ENCODE results near the gene COL6A3. TPM values are rescaled to one million over a fixed set of nuclear protein-coding genes. Genes with fewer than 3 reads are reported as not detected.

The COL6A3 gene
- total and polyA plus RNA-seq, 3 experiments from 2014 or later: 0.56 to 9.5 (median 7.0) TPM

- peaks cover 0 to 4% of the 10 kb centered on the region in 2 donors for H3K27me3 Mint-ChIP-seq
- H3K4me3 Mint-ChIP-seq: no peak overlapping the region
- POLR2A ChIA-PET: no interaction called here
- Histone ChIP-seq H3K4me3 (ENCODE audit: low read length) (no peak overlapping the region), H3K27ac (ENCODE audit: low read depth, low read length) (no peak overlapping the region), H3K4me1 (ENCODE audit: insufficient read depth, low read length) (peaks cover 4% of the 10 kb centered on the region), H3K36me3 (ENCODE audit: insufficient read depth, low read length) (no peaks in the 10 kb centered on the region), H3K9me3 (ENCODE audit: low read length) (no peaks in the 10 kb centered on the region), H3K27me3 (ENCODE audit: insufficient read depth, low read length, poor library complexity, severe bottlenecking) (no peaks in the 10 kb centered on the region)
- no peaks in the 10 kb centered on the region for H3K4me1 Mint-ChIP-seq
- CTCF ChIA-PET: no interaction called here
- no peaks in the 10 kb centered on the region for H3K36me3 Mint-ChIP-seq
- H3K27ac Mint-ChIP-seq: peak overlapping the region in 1 of 8 donors; percentile 29
- DNase-seq: no peak
- H3K9me3 Mint-ChIP-seq: no peaks in the 10 kb centered on the region
Measured at GRCh38 chr2:237453671-237454070, 39.7 kb upstream of the COL6A3 start.

- Histone ChIP-seq H3K4me3 (ENCODE audit: low read length) (no peak overlapping the region), H3K36me3 (ENCODE audit: insufficient read depth, low read length) (no peaks in the 10 kb centered on the region), H3K9me3 (ENCODE audit: low read length) (no peaks in the 10 kb centered on the region), H3K4me1 (ENCODE audit: insufficient read depth, low read length) (no peaks in the 10 kb centered on the region), H3K27me3 (ENCODE audit: insufficient read depth, low read length, poor library complexity, severe bottlenecking) (no peaks in the 10 kb centered on the region), H3K27ac (ENCODE audit: low read depth, low read length) (no peak overlapping the region)
- no peaks in the 10 kb centered on the region for H3K36me3 Mint-ChIP-seq
- ChIA-PET CTCF (interaction anchor here (4.7 kb wide), 1 partner anchor 32 kb away, joined by 22 read pairs; no protein-coding TSS in a partner anchor), POLR2A (no interaction called here)
- no peaks in the 10 kb centered on the region for H3K9me3 Mint-ChIP-seq
- no peak overlapping the region for H3K4me3 Mint-ChIP-seq
- H3K4me1 Mint-ChIP-seq: no peaks in the 10 kb centered on the region
- DNase-seq: no peak
- peaks cover 0 to 3% of the 10 kb centered on the region in 2 donors for H3K27me3 Mint-ChIP-seq
- no peak overlapping the region for H3K27ac Mint-ChIP-seq
Measured at GRCh38 chr2:237452861-237453260, 38.9 kb upstream of the COL6A3 start.

- H3K27me3 Mint-ChIP-seq: peaks cover 0 to 3% of the 10 kb centered on the region in 2 donors
- Histone ChIP-seq H3K27me3 (ENCODE audit: insufficient read depth, low read length, poor library complexity, severe bottlenecking) (no peaks in the 10 kb centered on the region), H3K27ac (ENCODE audit: low read depth, low read length) (no peak overlapping the region), H3K4me3 (ENCODE audit: low read length) (no peak overlapping the region), H3K36me3 (ENCODE audit: insufficient read depth, low read length) (no peaks in the 10 kb centered on the region), H3K4me1 (ENCODE audit: insufficient read depth, low read length) (no peaks in the 10 kb centered on the region), H3K9me3 (ENCODE audit: low read length) (no peaks in the 10 kb centered on the region)
- no peaks in the 10 kb centered on the region for H3K36me3 Mint-ChIP-seq
- H3K4me3 Mint-ChIP-seq: no peak overlapping the region
- no peaks in the 10 kb centered on the region for H3K9me3 Mint-ChIP-seq
- no peaks in the 10 kb centered on the region for H3K4me1 Mint-ChIP-seq
- H3K27ac Mint-ChIP-seq: peak overlapping the region in 1 of 8 donors; percentile 80
- POLR2A ChIA-PET: no interaction called here
- DNase-seq: no peak
- CTCF ChIA-PET: interaction anchor here (1.0 to 4.7 kb wide), 3 partner anchors 18 to 33 kb away, joined by 3 to 22 read pairs (median 3); no protein-coding TSS in a partner anchor
Measured at GRCh38 chr2:237451643-237452469, 37.9 kb upstream of the COL6A3 start.

- Mint-ChIP-seq H3K27ac (peak overlapping the region in 1 of 8 donors; percentile 20), H3K4me3 (no peak overlapping the region), H3K36me3 (no peaks in the 10 kb centered on the region), H3K4me1 (no peaks in the 10 kb centered on the region), H3K9me3 (no peaks in the 10 kb centered on the region), H3K27me3 (peaks cover 0 to 2% of the 10 kb centered on the region in 2 donors)
- Histone ChIP-seq H3K27me3 (ENCODE audit: insufficient read depth, low read length, poor library complexity, severe bottlenecking) (no peaks in the 10 kb centered on the region), H3K4me1 (ENCODE audit: insufficient read depth, low read length) (no peaks in the 10 kb centered on the region), H3K9me3 (ENCODE audit: low read length) (no peaks in the 10 kb centered on the region), H3K27ac (ENCODE audit: low read depth, low read length) (no peak overlapping the region), H3K4me3 (ENCODE audit: low read length) (no peak overlapping the region), H3K36me3 (ENCODE audit: insufficient read depth, low read length) (no peaks in the 10 kb centered on the region)
- POLR2A ChIA-PET: no interaction called here
- DNase-seq: no peak
- CTCF ChIA-PET: interaction anchor here (1.0 to 4.7 kb wide), 3 partner anchors 16 to 29 kb away, joined by 3 to 22 read pairs (median 4); no protein-coding TSS in a partner anchor
Measured at GRCh38 chr2:237450583-237450982, 36.6 kb upstream of the COL6A3 start.

GRCh38 chr2:237450108-237450507 is 36.1 kb upstream of the COL6A3 start:
- ChIA-PET CTCF (interaction anchor here (1.1 to 4.7 kb wide), 3 partner anchors 16 to 29 kb away, joined by 3 to 22 read pairs (median 6); no protein-coding TSS in a partner anchor), POLR2A (no interaction called here)
- Mint-ChIP-seq H3K27ac (no peak overlapping the region), H3K9me3 (no peaks in the 10 kb centered on the region), H3K4me3 (no peak overlapping the region), H3K27me3 (peaks cover 0 to 1% of the 10 kb centered on the region in 2 donors), H3K36me3 (no peaks in the 10 kb centered on the region), H3K4me1 (no peaks in the 10 kb centered on the region)
- Histone ChIP-seq H3K9me3 (ENCODE audit: low read length) (no peaks in the 10 kb centered on the region), H3K4me1 (ENCODE audit: insufficient read depth, low read length) (no peaks in the 10 kb centered on the region), H3K36me3 (ENCODE audit: insufficient read depth, low read length) (no peaks in the 10 kb centered on the region), H3K27me3 (ENCODE audit: insufficient read depth, low read length, poor library complexity, severe bottlenecking) (no peaks in the 10 kb centered on the region), H3K27ac (ENCODE audit: low read depth, low read length) (no peak overlapping the region), H3K4me3 (ENCODE audit: low read length) (no peak overlapping the region)
- no peak for DNase-seq

- Histone ChIP-seq H3K4me3 (ENCODE audit: low read length) (no peak overlapping the region), H3K4me1 (ENCODE audit: insufficient read depth, low read length) (no peaks in the 10 kb centered on the region), H3K27me3 (ENCODE audit: insufficient read depth, low read length, poor library complexity, severe bottlenecking) (no peaks in the 10 kb centered on the region), H3K9me3 (ENCODE audit: low read length) (no peaks in the 10 kb centered on the region), H3K27ac (ENCODE audit: low read depth, low read length) (no peak overlapping the region), H3K36me3 (ENCODE audit: insufficient read depth, low read length) (no peaks in the 10 kb centered on the region)
- CTCF ChIA-PET: interaction anchor here (1.1 to 4.7 kb wide), 3 partner anchors 15 to 28 kb away, joined by 3 to 22 read pairs (median 6); no protein-coding TSS in a partner anchor
- H3K4me1 Mint-ChIP-seq: no peaks in the 10 kb centered on the region
- no peak overlapping the region for H3K27ac Mint-ChIP-seq
- no peaks in the 10 kb centered on the region for H3K9me3 Mint-ChIP-seq
- H3K36me3 Mint-ChIP-seq: no peaks in the 10 kb centered on the region
- DNase-seq: no peak
- no peak overlapping the region for H3K4me3 Mint-ChIP-seq
- peaks cover 0 to 2% of the 10 kb centered on the region in 2 donors for H3K27me3 Mint-ChIP-seq
- POLR2A ChIA-PET: no interaction called here
Measured at GRCh38 chr2:237449193-237449881, 35.4 kb upstream of the COL6A3 start.

GRCh38 chr2:237448626-237449025 is 34.7 kb upstream of the COL6A3 start:
- no peaks in the 10 kb centered on the region for H3K36me3 Mint-ChIP-seq
- no peak for DNase-seq
- no peak overlapping the region for H3K4me3 Mint-ChIP-seq
- no peaks in the 10 kb centered on the region for H3K9me3 Mint-ChIP-seq
- Histone ChIP-seq H3K4me1 (ENCODE audit: insufficient read depth, low read length) (no peaks in the 10 kb centered on the region), H3K27ac (ENCODE audit: low read depth, low read length) (no peak overlapping the region), H3K36me3 (ENCODE audit: insufficient read depth, low read length) (no peaks in the 10 kb centered on the region), H3K27me3 (ENCODE audit: insufficient read depth, low read length, poor library complexity, severe bottlenecking) (no peaks in the 10 kb centered on the region), H3K9me3 (ENCODE audit: low read length) (no peaks in the 10 kb centered on the region), H3K4me3 (ENCODE audit: low read length) (no peak overlapping the region)
- peak overlapping the region in 2 of 8 donors; percentile 56 to 60 for H3K27ac Mint-ChIP-seq
- peaks cover 0 to 3% of the 10 kb centered on the region in 2 donors for H3K27me3 Mint-ChIP-seq
- ChIA-PET POLR2A (no interaction called here), CTCF (interaction anchor here (1.5 to 4.7 kb wide), 3 partner anchors 14 to 27 kb away, joined by 5 to 22 read pairs (median 6); no protein-coding TSS in a partner anchor)
- no peaks in the 10 kb centered on the region for H3K4me1 Mint-ChIP-seq

GRCh38 chr2:237448171-237448570 is 34.2 kb upstream of the COL6A3 start:
- H3K36me3 ChIP-seq (ENCODE audit: insufficient read depth, low read length): no peaks in the 10 kb centered on the region
- H3K9me3 Mint-ChIP-seq: no peaks in the 10 kb centered on the region
- no peaks in the 10 kb centered on the region for H3K4me1 Mint-ChIP-seq
- CTCF ChIA-PET: interaction anchor here (1.5 kb wide), 1 partner anchor 14 kb away, joined by 5 read pairs; no protein-coding TSS in a partner anchor
- POLR2A ChIA-PET: no interaction called here
- H3K27me3 ChIP-seq (ENCODE audit: insufficient read depth, low read length, poor library complexity, severe bottlenecking): no peaks in the 10 kb centered on the region
- H3K9me3 ChIP-seq (ENCODE audit: low read length): no peaks in the 10 kb centered on the region
- peak overlapping the region in 1 of 8 donors; percentile 56 for H3K27ac Mint-ChIP-seq
- H3K36me3 Mint-ChIP-seq: no peaks in the 10 kb centered on the region
- peaks cover 0 to 3% of the 10 kb centered on the region in 2 donors for H3K27me3 Mint-ChIP-seq
- H3K4me3 Mint-ChIP-seq: no peak overlapping the region
- H3K4me1 ChIP-seq (ENCODE audit: insufficient read depth, low read length): no peaks in the 10 kb centered on the region
- DNase-seq: no peak
- no peak overlapping the region for H3K4me3 ChIP-seq (ENCODE audit: low read length)
- H3K27ac ChIP-seq (ENCODE audit: low read depth, low read length): no peak overlapping the region
